Heart left ventricle (tissue), 16 donors: ENCODE results near the gene ASPSCR1. TPM values are rescaled to one million over a fixed set of nuclear protein-coding genes. Genes with fewer than 3 reads are reported as not detected.

ENCODE experiments used
- ATAC-seq, 4 donors: fragments of 200-7000 bp; cut with Tn5 transposase; one replicate each; pipeline ENCODE4 v1.9.1; 2020 to 2022; ENCODE audit warnings: moderate library complexity in 4 of 4, mild to moderate bottlenecking in 3 of 4, moderate number of reproducible peaks in 1 of 4
- DNase-seq, 5 donors: peaks; one replicate each; pipeline ENCODE4 v3.0.0-alpha.2; 2020
- H3K27ac ChIP-seq, 12 donors: fragments of 200-600 bp; sonication (generic) in 4 of 12; one replicate each; pipeline versions ENCODE4 v1.5.0 to v1.8.0; 2016 to 2022; ENCODE audit warnings: mild to moderate bottlenecking in 2 of 12
- H3K27me3 ChIP-seq, 9 donors: fragments of 200-600 bp; sonication (generic) in 2 of 9; one replicate each; pipeline versions ENCODE4 v1.5.1 to v1.8.0; 2016 to 2022; ENCODE audit warnings: mild to moderate bottlenecking in 3 of 9
- H3K36me3 ChIP-seq, 9 donors: fragments of 200-600 bp; sonication (generic) in 2 of 9; one replicate each; pipeline versions ENCODE4 v1.5.0 to v1.8.0; 2018 to 2022; ENCODE audit warnings: mild to moderate bottlenecking in 2 of 9
- H3K4me1 ChIP-seq, 12 donors: fragments of 200-600 bp; sonication (generic) in 4 of 12; one replicate each; pipeline versions ENCODE4 v1.5.0 to v1.8.0; 2016 to 2022; ENCODE audit warnings: mild to moderate bottlenecking in 3 of 12
- H3K4me3 ChIP-seq, 12 donors: fragments of 200-600 bp; sonication (generic) in 4 of 12; one replicate each; pipeline versions ENCODE4 v1.5.0 to v1.8.0; 2017 to 2022; ENCODE audit warnings: mild to moderate bottlenecking in 9 of 12, moderate library complexity in 4 of 12
- H3K9me3 ChIP-seq, 12 donors: fragments of 200-600 bp; sonication (generic) in 4 of 12; one replicate each; pipeline versions ENCODE4 v1.5.0 to v1.8.0; 2016 to 2022; ENCODE audit warnings: mild to moderate bottlenecking in 1 of 12
- POLR2A ChIP-seq, 2 donors: fragments of 450-650 bp; IDR thresholded peaks; one replicate each; pipeline ENCODE4 v1.6.1; 2017; ENCODE audit warnings: antibody characterized with exemption in 2 of 2, mild to moderate bottlenecking in 2 of 2, moderate library complexity in 2 of 2
- WGBS, 4 donors: extraction: QIAGEN DNeasy Blood & Tissue Kit in 2 of 4; methylation state at CpG; one replicate each; pipeline versions ENCODE4 v1.1.5 to v1.1.7; 2013 to 2018; 5-methylcytosine and 5-hydroxymethylcytosine counted together
- intact Hi-C, 10 donors: fragments of 100-400 bp; cut with DNase I; formaldehyde crosslinking; loops; one replicate each; pipeline versions ENCODE4 v1.11.1 to v1.14.2; 2022
- polyA plus RNA-seq, 2 donors: library from polyadenylated mRNA; stranded (reverse); fragments of 200-250 nt; gene quantifications; one replicate each; pipeline ENCODE4 v1.2.3, GENCODE V29; 2013
- total RNA-seq, 9 donors: library from RNA; depleted of rRNA in 2 of 9; stranded (reverse); fragments of >200 nt in 2 of 9; fragmentation: NEBNext Ultra II Directional in 3 of 9; extraction: Animal tissue kit (Norgen Biotek cat#: 25700) in 3 of 9; gene quantifications; one replicate each; pipeline versions ENCODE4 v1.1.0 to v1.2.4, GENCODE V29; 2016 to 2023
- TF ChIP-seq, protein P1 (sequence below), 12 donors: fragments of 200-600 bp; sonication (generic) in 4 of 12; IDR thresholded peaks; one replicate each; pipeline versions ENCODE4 v1.5.0 to v1.8.0; 2018 to 2022; ENCODE audit warnings: antibody characterized with exemption in 12 of 12, mild to moderate bottlenecking in 5 of 12
- donor health status: ischemic (EF 13 %, LVEDD 7.1; RV severe dilation, severe dysfunction).
- donor health status: healthy with polysubstance abuse.
- donor health status: DM: no; HTN: yes; CAD: no.
- donor health status: DM: no; HTN: no; CAD: no.
- donor health status: ischemic (EF 25% LVEDD 6.9; RV normal size, moderate dysfunction).
- donor health status: ischemic (EF 25% LVEDD 5.7; RV mildly dilated, moderate dysfunction).
- donor health status: healthy.
- donor health status: DM: yes; HTN: yes; CAD: no.
- donor health status: ischemic (EF 35%, LVEDD 5.7; RV mildly dilated, moderate dysfunction).
- donor health status: nonischemic (EF 11% LVEDD 7.7; RV severe dilation, severe dysfunction).
- donor health status: DM: yes; HTN: yes; CAD: no.
- donor health status: PGD.
- donor health status: ischemic (EF 29% LVEDD 5.4; RV normal size, mild dysfunction).
- donor health status: nonischemic (EF 23%, LVEDD 6.1; RV moderate dilation, normal function).

The ASPSCR1 gene
- total and polyA plus RNA-seq, 11 donors: 15.1 to 43.6 (median 22.9) TPM

DNA sequence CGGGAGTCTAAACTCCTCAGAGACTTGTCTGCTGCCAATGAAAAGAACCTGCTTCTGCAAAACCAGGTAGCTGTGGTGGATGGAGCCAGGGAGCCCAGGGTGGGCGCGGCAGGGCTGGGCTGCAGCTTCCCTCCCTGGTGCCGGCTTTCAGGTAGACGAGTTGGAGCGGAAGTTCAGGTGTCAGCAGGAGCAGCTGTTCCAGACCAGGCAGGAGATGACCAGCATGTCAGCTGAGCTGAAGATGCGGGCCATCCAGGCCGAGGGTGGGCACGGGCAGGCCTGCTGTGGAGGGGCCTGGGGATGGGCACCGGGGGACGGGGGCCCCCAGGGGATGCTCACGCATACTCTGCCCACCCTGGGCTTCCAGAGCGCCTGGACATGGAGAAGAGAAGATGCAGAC lies 50.8 kb downstream of the ASPSCR1 start:
- no peaks in the 10 kb centered on the region for H3K9me3 ChIP-seq
- H3K27ac ChIP-seq: no peak overlapping the region
- DNase-seq: no peak
- WGBS, 4 donors: 95 to 98% (median 97%) methylated on average over 9 to 13 of the region's 13 CpGs
- TF ChIP-seq, protein P1, sequence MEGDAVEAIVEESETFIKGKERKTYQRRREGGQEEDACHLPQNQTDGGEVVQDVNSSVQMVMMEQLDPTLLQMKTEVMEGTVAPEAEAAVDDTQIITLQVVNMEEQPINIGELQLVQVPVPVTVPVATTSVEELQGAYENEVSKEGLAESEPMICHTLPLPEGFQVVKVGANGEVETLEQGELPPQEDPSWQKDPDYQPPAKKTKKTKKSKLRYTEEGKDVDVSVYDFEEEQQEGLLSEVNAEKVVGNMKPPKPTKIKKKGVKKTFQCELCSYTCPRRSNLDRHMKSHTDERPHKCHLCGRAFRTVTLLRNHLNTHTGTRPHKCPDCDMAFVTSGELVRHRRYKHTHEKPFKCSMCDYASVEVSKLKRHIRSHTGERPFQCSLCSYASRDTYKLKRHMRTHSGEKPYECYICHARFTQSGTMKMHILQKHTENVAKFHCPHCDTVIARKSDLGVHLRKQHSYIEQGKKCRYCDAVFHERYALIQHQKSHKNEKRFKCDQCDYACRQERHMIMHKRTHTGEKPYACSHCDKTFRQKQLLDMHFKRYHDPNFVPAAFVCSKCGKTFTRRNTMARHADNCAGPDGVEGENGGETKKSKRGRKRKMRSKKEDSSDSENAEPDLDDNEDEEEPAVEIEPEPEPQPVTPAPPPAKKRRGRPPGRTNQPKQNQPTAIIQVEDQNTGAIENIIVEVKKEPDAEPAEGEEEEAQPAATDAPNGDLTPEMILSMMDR (IDR thresholded peaks at IDR 0.05): no peak
- no peak for TF ChIP-seq POLR2A (IDR thresholded peaks at IDR 0.05)
- peaks cover 0 to 42% (median 25%) of the 10 kb centered on the region in 12 donors for H3K4me1 ChIP-seq
- peaks cover 0 to 4% (median 0%) of the 10 kb centered on the region in 9 donors for H3K36me3 ChIP-seq
- no peak for ATAC-seq
- H3K27me3 ChIP-seq: peaks cover 0 to 9% (median 0%) of the 10 kb centered on the region in 9 donors
- no peak overlapping the region for H3K4me3 ChIP-seq
- intact Hi-C loops: loop anchor here in 5 of 10 donors (2.0 to 10.0 kb wide), 3 partner anchors 127 to 294 kb away; partner anchors contain the start of gene P4HB (in 1 of the 5)

DNA sequence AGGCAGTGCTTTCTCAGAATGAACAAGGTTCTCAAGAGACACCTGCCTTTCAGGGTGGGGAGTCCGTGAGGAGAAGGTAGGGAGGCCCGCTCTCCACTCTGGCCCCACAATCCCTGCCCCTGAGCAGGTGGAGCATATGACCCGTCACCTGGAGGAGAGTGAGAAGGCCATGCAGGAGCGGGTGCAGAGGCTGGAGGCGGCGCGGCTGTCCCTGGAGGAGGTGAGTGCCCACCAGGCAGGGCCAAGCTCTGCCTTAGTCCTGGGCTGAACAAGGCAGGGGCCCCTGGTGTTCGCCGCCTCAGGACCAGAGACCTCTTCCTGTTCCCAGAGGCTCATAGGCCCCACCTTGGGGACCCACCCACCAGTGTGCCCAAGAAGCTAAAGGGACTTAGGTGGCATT lies 51.5 kb downstream of the ASPSCR1 start:
- Histone ChIP-seq H3K27me3 (peaks cover 0 to 9% (median 0%) of the 10 kb centered on the region in 9 donors), H3K4me3 (no peak overlapping the region), H3K36me3 (peaks cover 0 to 4% (median 0%) of the 10 kb centered on the region in 9 donors), H3K9me3 (no peaks in the 10 kb centered on the region), H3K27ac (peak overlapping the region in 1 of 12 donors; percentile 16), H3K4me1 (peaks cover 0 to 35% (median 19%) of the 10 kb centered on the region in 12 donors)
- ATAC-seq (no peak), DNase-seq (no peak)
- TF ChIP-seq, protein P1 (IDR thresholded peaks at IDR 0.05): no peak
- TF ChIP-seq POLR2A (IDR thresholded peaks at IDR 0.05): no peak
- WGBS, 4 donors: 95 to 98% (median 97%) methylated on average over 9 of the region's 9 CpGs
- intact Hi-C loops: loop anchor here in 5 of 10 donors (2.0 to 10.0 kb wide), 3 partner anchors 126 to 293 kb away; partner anchors contain the start of gene P4HB (in 1 of the 5)

DNA sequence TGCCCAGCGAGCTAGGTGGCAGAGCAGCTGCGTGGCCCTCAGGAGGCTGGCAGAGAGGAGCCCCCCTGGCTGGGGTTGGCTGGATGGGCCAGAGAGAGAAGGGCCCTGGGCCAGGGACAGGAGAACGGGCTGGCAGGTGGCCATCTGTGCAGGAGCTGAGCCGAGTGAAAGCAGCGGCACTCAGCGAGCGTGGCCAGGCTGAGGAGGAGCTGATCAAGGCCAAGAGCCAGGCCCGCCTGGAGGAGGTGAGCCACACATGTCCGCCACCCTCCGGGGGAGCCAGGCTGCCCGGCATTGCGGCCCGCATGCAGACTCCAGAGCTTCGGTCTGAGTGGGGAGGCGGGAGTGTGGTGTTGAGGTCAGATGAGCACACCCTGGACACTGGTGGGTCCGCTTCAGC lies 52.0 kb downstream of the ASPSCR1 start:
- H3K4me1 ChIP-seq: peaks cover 0 to 34% (median 16%) of the 10 kb centered on the region in 12 donors
- ATAC-seq: peak; percentile 5 to 39 (median 34)
- WGBS, 4 donors: 69 to 78% (median 75%) methylated on average over 15 to 16 of the region's 16 CpGs
- DNase-seq: peak in 2 of 5 donors; percentile 65 to 66
- TF ChIP-seq POLR2A (IDR thresholded peaks at IDR 0.05): no peak
- TF ChIP-seq, protein P1 (IDR thresholded peaks at IDR 0.05): no peak
- no peak overlapping the region for H3K4me3 ChIP-seq
- H3K9me3 ChIP-seq: no peaks in the 10 kb centered on the region
- H3K36me3 ChIP-seq: peaks cover 0 to 4% (median 0%) of the 10 kb centered on the region in 9 donors
- H3K27me3 ChIP-seq: peaks cover 0 to 9% (median 0%) of the 10 kb centered on the region in 9 donors
- intact Hi-C loops: loop anchor here in 5 of 10 donors (2.0 to 10.0 kb wide), 3 partner anchors 125 to 293 kb away; partner anchors contain the start of gene P4HB (in 1 of the 5)
- peak overlapping the region in 1 of 12 donors; percentile 16 for H3K27ac ChIP-seq

DNA sequence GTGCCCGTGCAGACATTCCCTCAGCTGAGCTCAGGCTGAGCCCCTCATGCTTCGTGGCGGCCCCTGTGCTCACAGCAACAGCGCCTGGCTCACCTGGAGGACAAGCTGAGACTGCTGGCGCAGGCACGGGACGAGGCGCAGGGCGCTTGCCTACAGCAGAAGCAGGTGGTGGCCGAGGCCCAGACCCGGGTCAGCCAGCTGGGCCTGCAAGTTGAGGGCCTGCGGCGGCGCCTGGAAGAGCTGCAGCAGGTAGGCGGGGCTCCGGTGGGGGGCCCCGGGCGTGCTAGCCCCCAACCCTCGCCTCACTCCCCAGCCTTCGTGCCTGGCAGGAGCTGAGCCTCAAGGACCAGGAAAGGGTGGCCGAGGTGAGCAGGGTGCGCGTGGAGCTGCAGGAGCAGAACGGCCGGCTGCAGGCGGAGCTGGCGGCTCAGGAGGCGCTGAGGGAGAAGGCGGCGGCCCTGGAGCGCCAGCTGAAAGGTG lies 52.6 kb downstream of the ASPSCR1 start:
- intact Hi-C loops: loop anchor here (1.0 to 10.0 kb wide), 9 partner anchors 75 to 295 kb away; partner anchors contain the start of gene P4HB (in 1 of the 10)
- Histone ChIP-seq H3K36me3 (peaks cover 0 to 4% (median 0%) of the 10 kb centered on the region in 9 donors), H3K9me3 (no peaks in the 10 kb centered on the region), H3K4me3 (peak overlapping the region in 9 of 12 donors; percentile 33 to 62 (median 53)), H3K27me3 (peaks cover 0 to 9% (median 0%) of the 10 kb centered on the region in 9 donors), H3K27ac (no peak overlapping the region), H3K4me1 (peaks cover 0 to 34% (median 16%) of the 10 kb centered on the region in 12 donors)
- no peak for DNase-seq
- WGBS, 4 donors: 63 to 73% (median 69%) methylated on average over 13 to 31 of the region's 31 CpGs
- TF ChIP-seq, protein P1 (IDR thresholded peaks at IDR 0.05): no peak
- TF ChIP-seq POLR2A (IDR thresholded peaks at IDR 0.05): no peak
- peak in 1 of 4 donors; percentile 1 for ATAC-seq
